ENCODE results near the gene IL2RA. TPM values are rescaled to one million over a fixed set of nuclear protein-coding genes. Genes with fewer than 3 reads are reported as not detected.

Gene IL2RA
- total RNA-seq, 3 donors from 2014 or later (not counting 1 experiment from before 2014, with no cell fraction given), result 3.4 to 11.2 (median 3.7) TPM

DNA sequence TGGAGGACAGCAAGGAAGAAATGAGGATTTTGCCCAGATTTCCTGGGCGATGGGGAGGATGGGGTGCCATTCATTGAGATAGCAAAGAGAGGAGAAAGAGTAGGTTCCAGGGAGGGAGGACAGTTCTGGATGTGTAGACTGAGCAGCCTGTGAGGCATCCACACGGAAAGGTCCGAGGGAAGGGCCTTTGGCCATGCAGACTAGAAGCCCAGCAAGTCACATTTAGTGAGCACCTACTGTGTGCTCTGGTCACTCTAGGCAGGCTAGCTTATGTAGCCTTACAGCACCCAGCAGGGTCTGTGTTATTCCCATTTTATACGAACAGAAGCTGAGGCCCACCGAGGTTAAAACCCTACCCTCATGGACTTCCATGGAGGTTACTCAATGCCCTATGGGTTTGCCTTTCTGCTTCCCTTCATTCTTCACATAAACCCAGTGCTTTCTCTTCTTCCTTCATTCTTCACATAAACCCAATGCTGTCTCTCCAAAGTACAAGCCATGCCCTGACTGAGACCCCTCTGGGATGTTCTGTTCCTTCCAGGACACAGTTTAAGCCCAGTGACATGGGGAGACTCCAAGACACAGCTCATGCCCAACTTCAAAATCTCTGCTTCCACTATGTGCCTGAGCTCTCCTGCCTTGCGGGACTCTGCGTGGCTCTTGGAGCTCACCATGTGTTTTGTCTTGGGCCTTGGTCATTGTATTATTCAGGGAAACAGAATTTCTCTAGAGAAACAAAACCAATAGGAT is 13.7 kb downstream of the IL2RA start:
- peaks cover under 1 to 12% of the 10 kb centered on the region in 2 donors for H3K27me3 Mint-ChIP-seq (ENCODE audit: low read depth in 2 of 2)
- no peak overlapping the region for H3K27ac ChIP-seq (ENCODE audit: low read length)
- no peak for DNase-seq
- H3K4me1 ChIP-seq (ENCODE audit: control insufficient read depth, insufficient read depth, low read length), result peaks cover 67% of the 10 kb centered on the region
- H3K27ac Mint-ChIP-seq, result no peak overlapping the region
- H3K9me3 Mint-ChIP-seq, result no peaks in the 10 kb centered on the region
- intact Hi-C loops (cut with micrococcal nuclease), result no loop called here
- no peaks in the 10 kb centered on the region for H3K9me3 ChIP-seq (ENCODE audit: control insufficient read depth, insufficient read depth, low read length)
- WGBS (ENCODE audit: insufficient coverage), result 98% methylated on average over 7 of the region's 7 CpGs
- H3K4me1 Mint-ChIP-seq, result peaks cover 42 to 51% of the 10 kb centered on the region in 2 donors
- TF ChIP-seq CTCF (IDR thresholded peaks at IDR 0.05), result no peak
- H3K4me3 ChIP-seq (ENCODE audit: low read length), result no peak overlapping the region
- no peaks in the 10 kb centered on the region for H3K27me3 ChIP-seq (ENCODE audit: control insufficient read depth, insufficient read depth, low read length)
- H3K36me3 Mint-ChIP-seq, result no peaks in the 10 kb centered on the region
- H3K4me3 Mint-ChIP-seq, result no peak overlapping the region
- no peaks in the 10 kb centered on the region for H3K36me3 ChIP-seq (ENCODE audit: control insufficient read depth, insufficient read depth, low read length)
- ATAC-seq, result no peak

- Histone ChIP-seq H3K4me3 (ENCODE audit: low read length) (no peak overlapping the region), H3K9me3 (ENCODE audit: control insufficient read depth, insufficient read depth, low read length) (no peaks in the 10 kb centered on the region), H3K27ac (ENCODE audit: low read length) (no peak overlapping the region), H3K27me3 (ENCODE audit: control insufficient read depth, insufficient read depth, low read length) (no peaks in the 10 kb centered on the region), H3K36me3 (ENCODE audit: control insufficient read depth, insufficient read depth, low read length) (no peaks in the 10 kb centered on the region), H3K4me1 (ENCODE audit: control insufficient read depth, insufficient read depth, low read length) (peaks cover 61% of the 10 kb centered on the region)
- Mint-ChIP-seq H3K4me1 (peaks cover 36 to 45% of the 10 kb centered on the region in 2 donors), H3K27me3 (ENCODE audit: low read depth in 2 of 2) (peaks cover 7 to 12% of the 10 kb centered on the region in 2 donors), H3K4me3 (no peak overlapping the region), H3K9me3 (no peaks in the 10 kb centered on the region), H3K27ac (no peak overlapping the region), H3K36me3 (no peaks in the 10 kb centered on the region)
- intact Hi-C loops (cut with micrococcal nuclease), result no loop called here
- 92% methylated on average over 7 of the region's 7 CpGs for WGBS (ENCODE audit: insufficient coverage)
- no peak for TF ChIP-seq CTCF (IDR thresholded peaks at IDR 0.05)
- ATAC-seq, result no peak
- DNase-seq, result no peak
These were observed 14.3 kb downstream of the IL2RA start for GRCh38 chr10:6047847-6048246.

GRCh38 chr10:6046773-6047611 is 15.2 kb downstream of the IL2RA start:
- Histone ChIP-seq H3K4me1 (ENCODE audit: control insufficient read depth, insufficient read depth, low read length) (peaks cover 53% of the 10 kb centered on the region), H3K27ac (ENCODE audit: low read length) (no peak overlapping the region), H3K36me3 (ENCODE audit: control insufficient read depth, insufficient read depth, low read length) (no peaks in the 10 kb centered on the region), H3K9me3 (ENCODE audit: control insufficient read depth, insufficient read depth, low read length) (no peaks in the 10 kb centered on the region), H3K4me3 (ENCODE audit: low read length) (no peak overlapping the region), H3K27me3 (ENCODE audit: control insufficient read depth, insufficient read depth, low read length) (no peaks in the 10 kb centered on the region)
- Mint-ChIP-seq H3K27me3 (ENCODE audit: low read depth in 2 of 2) (peaks cover 12 to 15% of the 10 kb centered on the region in 2 donors), H3K9me3 (no peaks in the 10 kb centered on the region), H3K4me3 (no peak overlapping the region), H3K27ac (no peak overlapping the region), H3K36me3 (no peaks in the 10 kb centered on the region), H3K4me1 (peaks cover 27 to 37% of the 10 kb centered on the region in 2 donors)
- 94% methylated on average over 12 of the region's 14 CpGs for WGBS (ENCODE audit: insufficient coverage)
- ATAC-seq (no peak), DNase-seq (no peak)
- no peak for TF ChIP-seq CTCF (IDR thresholded peaks at IDR 0.05)
- intact Hi-C loops (cut with micrococcal nuclease), result no loop called here

Measured in natural killer cell (primary cell).